DOHH2 (cell line): Measurements from ENCODE around the gene ZNF697.

ENCODE experiments used
- EZH2phosphoT487 ChIP-seq: fragments of 200-600 bp; sonication (generic); IDR thresholded peaks from 2 replicates; pipeline ENCODE4 v1.6.1; 2017; ENCODE audit warnings: borderline replicate concordance, mild to moderate bottlenecking, antibody characterized with exemption, low read length, moderate library complexity, mixed read lengths
- TF ChIP-seq, protein P1 (sequence below): fragments of 200-600 bp; sonication (generic); IDR thresholded peaks from one replicate; pipeline ENCODE4 v1.5.1; 2014; ENCODE audit warnings: antibody characterized with exemption, mild to moderate bottlenecking, low read depth, low read length; ENCODE audit not compliant: poor library complexity, severe bottlenecking

DNA sequence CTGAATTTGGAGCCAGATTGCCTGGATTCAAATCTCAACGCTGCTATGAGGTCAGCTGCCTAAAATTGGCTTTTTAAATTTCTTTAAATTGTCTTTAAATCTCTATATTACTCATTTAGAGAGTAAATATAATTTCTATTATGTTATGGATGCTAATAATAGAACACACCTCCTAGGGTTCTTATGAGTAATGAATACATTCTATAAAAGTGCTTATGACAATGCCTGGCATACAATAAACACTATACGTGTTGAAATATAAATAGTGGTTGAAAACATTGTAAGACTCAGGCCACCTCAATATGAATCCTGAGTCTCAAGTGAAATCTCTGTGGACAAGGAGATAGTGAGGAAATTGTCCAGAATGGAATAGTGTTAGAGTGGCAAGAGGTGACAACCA, 32.7 kb upstream of the ZNF697 start:
- TF ChIP-seq, protein P1, sequence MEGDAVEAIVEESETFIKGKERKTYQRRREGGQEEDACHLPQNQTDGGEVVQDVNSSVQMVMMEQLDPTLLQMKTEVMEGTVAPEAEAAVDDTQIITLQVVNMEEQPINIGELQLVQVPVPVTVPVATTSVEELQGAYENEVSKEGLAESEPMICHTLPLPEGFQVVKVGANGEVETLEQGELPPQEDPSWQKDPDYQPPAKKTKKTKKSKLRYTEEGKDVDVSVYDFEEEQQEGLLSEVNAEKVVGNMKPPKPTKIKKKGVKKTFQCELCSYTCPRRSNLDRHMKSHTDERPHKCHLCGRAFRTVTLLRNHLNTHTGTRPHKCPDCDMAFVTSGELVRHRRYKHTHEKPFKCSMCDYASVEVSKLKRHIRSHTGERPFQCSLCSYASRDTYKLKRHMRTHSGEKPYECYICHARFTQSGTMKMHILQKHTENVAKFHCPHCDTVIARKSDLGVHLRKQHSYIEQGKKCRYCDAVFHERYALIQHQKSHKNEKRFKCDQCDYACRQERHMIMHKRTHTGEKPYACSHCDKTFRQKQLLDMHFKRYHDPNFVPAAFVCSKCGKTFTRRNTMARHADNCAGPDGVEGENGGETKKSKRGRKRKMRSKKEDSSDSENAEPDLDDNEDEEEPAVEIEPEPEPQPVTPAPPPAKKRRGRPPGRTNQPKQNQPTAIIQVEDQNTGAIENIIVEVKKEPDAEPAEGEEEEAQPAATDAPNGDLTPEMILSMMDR = no peak
- TF ChIP-seq EZH2phosphoT487 = no peak
